ENCODE measurements around the gene APBB3. TPM values are rescaled to one million over a fixed set of nuclear protein-coding genes. Genes with fewer than 3 reads are reported as not detected.

APBB3 gene
- total RNA-seq, 1 donor from 2014 or later: 16.7 TPM

DNA sequence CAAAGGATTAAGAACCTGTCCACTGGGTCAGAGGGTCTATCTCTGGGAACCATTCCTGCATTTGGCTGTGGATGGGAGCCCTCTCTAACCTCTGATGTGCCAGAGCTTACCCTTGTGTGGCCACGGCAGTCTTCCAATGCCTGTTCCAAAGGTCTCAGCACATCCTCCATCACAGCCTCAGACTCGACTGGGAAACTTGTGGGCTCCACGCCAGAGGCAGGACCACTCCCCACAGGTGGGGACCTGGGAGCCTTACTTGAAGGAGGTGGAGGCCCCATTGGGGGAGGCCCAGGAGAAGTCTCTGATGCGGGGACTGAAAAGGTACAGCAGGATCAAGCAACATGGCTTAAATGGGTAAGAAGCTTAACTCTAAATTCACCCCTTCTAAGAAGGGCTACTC, 12.5 kb downstream of the APBB3 start:
- H3K27me3 ChIP-seq: no peaks in the 10 kb centered on the region
- H3K4me1 ChIP-seq: peaks cover 52% of the 10 kb centered on the region
- intact Hi-C loops (cut with DNase I): no loop called here
- no peaks in the 10 kb centered on the region for H3K9me3 ChIP-seq
- peaks cover 0 to 26% of the 10 kb centered on the region in 2 donors for H3K36me3 ChIP-seq
- no peak overlapping the region for H3K27ac ChIP-seq
- no peak for DNase-seq (ENCODE audit: extremely low spot score in 2 of 2)
- H3K4me3 ChIP-seq: no peak overlapping the region
- TF ChIP-seq POLR2A (IDR thresholded peaks at IDR 0.05): no peak
- TF ChIP-seq, protein P1, sequence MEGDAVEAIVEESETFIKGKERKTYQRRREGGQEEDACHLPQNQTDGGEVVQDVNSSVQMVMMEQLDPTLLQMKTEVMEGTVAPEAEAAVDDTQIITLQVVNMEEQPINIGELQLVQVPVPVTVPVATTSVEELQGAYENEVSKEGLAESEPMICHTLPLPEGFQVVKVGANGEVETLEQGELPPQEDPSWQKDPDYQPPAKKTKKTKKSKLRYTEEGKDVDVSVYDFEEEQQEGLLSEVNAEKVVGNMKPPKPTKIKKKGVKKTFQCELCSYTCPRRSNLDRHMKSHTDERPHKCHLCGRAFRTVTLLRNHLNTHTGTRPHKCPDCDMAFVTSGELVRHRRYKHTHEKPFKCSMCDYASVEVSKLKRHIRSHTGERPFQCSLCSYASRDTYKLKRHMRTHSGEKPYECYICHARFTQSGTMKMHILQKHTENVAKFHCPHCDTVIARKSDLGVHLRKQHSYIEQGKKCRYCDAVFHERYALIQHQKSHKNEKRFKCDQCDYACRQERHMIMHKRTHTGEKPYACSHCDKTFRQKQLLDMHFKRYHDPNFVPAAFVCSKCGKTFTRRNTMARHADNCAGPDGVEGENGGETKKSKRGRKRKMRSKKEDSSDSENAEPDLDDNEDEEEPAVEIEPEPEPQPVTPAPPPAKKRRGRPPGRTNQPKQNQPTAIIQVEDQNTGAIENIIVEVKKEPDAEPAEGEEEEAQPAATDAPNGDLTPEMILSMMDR (IDR thresholded peaks at IDR 0.05): no peak
- TF ChIP-seq POLR2AphosphoS5 (IDR thresholded peaks at IDR 0.05; ENCODE audit: insufficient read depth in 1 of 2, low read depth in 1 of 2): no peak

- intact Hi-C loops (cut with DNase I): no loop called here
- Histone ChIP-seq H3K4me1 (peaks cover 44% of the 10 kb centered on the region), H3K4me3 (no peak overlapping the region), H3K36me3 (peaks cover 0 to 26% of the 10 kb centered on the region in 2 donors), H3K27ac (peak overlapping the region; percentile 89), H3K27me3 (no peaks in the 10 kb centered on the region), H3K9me3 (no peaks in the 10 kb centered on the region)
- no peak for DNase-seq (ENCODE audit: extremely low spot score in 2 of 2)
- TF ChIP-seq POLR2A (IDR thresholded peaks at IDR 0.05): no peak
- TF ChIP-seq, protein P1 (IDR thresholded peaks at IDR 0.05): no peak
- TF ChIP-seq POLR2AphosphoS5 (IDR thresholded peaks at IDR 0.05; ENCODE audit: insufficient read depth in 1 of 2, low read depth in 1 of 2): no peak
Observed at GRCh38 chr5:140550147-140551079, 14.0 kb downstream of the APBB3 start.

DNA sequence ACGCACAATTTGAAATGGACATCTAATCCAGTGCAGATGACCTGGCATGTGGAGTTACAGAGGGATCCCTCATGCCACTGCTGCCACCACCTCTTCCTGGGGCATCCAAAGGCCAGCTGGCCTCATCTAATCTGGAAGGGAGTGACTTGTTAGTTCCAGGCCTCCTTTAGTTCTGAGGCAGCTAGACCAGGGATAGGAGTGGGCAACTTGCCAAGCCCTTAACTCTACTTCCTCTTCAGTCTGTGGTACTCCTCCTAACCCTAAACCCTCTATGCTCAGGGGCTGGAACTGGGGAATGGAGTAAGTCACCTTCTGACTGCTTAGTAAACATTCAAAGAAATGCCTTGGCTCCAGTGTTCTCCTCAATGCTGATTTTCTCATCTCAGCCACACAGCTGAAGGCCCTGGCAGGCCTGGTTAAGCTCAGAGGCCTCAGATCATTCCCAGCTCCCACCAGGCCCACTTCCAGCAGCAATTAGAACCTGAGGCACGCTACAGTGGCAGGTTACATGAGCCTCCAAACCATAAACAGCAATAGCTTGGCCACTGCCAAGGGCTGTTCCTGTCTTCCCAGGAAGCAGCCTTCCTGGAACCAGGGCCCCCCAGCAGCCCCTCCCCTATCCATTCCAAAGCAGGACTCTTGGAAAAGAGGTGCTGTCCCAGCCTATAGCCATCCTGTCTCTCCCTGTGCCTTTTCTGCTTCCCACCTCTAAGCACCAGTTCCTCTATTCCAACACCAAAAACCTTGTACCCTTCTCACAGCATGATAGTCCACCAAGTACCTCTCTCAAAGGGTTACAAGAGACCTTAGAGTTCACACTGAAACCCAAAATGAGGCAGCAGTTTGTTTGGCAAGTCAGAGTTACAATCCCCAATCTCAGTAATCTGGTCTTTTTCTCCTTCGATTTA, 14.9 kb downstream of the APBB3 start:
- peaks cover 35% of the 10 kb centered on the region for H3K4me1 ChIP-seq
- no peaks in the 10 kb centered on the region for H3K9me3 ChIP-seq
- no peak for TF ChIP-seq POLR2AphosphoS5 (IDR thresholded peaks at IDR 0.05; ENCODE audit: insufficient read depth in 1 of 2, low read depth in 1 of 2)
- TF ChIP-seq POLR2A (IDR thresholded peaks at IDR 0.05): no peak
- TF ChIP-seq, protein P1 (IDR thresholded peaks at IDR 0.05): no peak
- H3K27me3 ChIP-seq: no peaks in the 10 kb centered on the region
- intact Hi-C loops (cut with DNase I): loop anchor here (5.0 to 10.0 kb wide), 2 partner anchors 98 to 145 kb away; partner anchors contain the start of genes ANKHD1, IK and NDUFA2
- no peak overlapping the region for H3K4me3 ChIP-seq
- H3K27ac ChIP-seq: peak overlapping the region; percentile 89
- no peak for DNase-seq (ENCODE audit: extremely low spot score in 2 of 2)
- peaks cover 0 to 26% of the 10 kb centered on the region in 2 donors for H3K36me3 ChIP-seq

- DNase-seq (ENCODE audit: extremely low spot score in 2 of 2): no peak
- Histone ChIP-seq H3K4me3 (no peak overlapping the region), H3K27me3 (no peaks in the 10 kb centered on the region)
Observed at GRCh38 chr5:140548791-140549190, 15.6 kb downstream of the APBB3 start.

More at GRCh38 chr5:140548791-140549190, 15.6 kb downstream of the APBB3 start:
- Histone ChIP-seq H3K27ac (peak overlapping the region; percentile 89), H3K4me1 (peaks cover 33% of the 10 kb centered on the region), H3K36me3 (peaks cover 0 to 31% of the 10 kb centered on the region in 2 donors), H3K9me3 (no peaks in the 10 kb centered on the region)
- intact Hi-C loops (cut with DNase I): loop anchor here (5.0 to 10.0 kb wide), 2 partner anchors 99 to 144 kb away; partner anchors contain the start of genes ANKHD1, IK and NDUFA2
- TF ChIP-seq POLR2A (IDR thresholded peaks at IDR 0.05): no peak
- TF ChIP-seq, protein P1 (IDR thresholded peaks at IDR 0.05): no peak

All from vagina (tissue), 2 donors.